ENCODE data around the gene PDGFRB. TPM values are rescaled to one million over a fixed set of nuclear protein-coding genes. Genes with fewer than 3 reads are reported as not detected.
"Not testable (repeated sequence)": the region's sequence is repeated elsewhere in the genome, so short reads cannot be mapped to it uniquely, and the experiment has no call there.

Gene PDGFRB
- polyA plus RNA-seq, 4 donors: 0.45 to 31.6 (median 11.8) TPM

DNA sequence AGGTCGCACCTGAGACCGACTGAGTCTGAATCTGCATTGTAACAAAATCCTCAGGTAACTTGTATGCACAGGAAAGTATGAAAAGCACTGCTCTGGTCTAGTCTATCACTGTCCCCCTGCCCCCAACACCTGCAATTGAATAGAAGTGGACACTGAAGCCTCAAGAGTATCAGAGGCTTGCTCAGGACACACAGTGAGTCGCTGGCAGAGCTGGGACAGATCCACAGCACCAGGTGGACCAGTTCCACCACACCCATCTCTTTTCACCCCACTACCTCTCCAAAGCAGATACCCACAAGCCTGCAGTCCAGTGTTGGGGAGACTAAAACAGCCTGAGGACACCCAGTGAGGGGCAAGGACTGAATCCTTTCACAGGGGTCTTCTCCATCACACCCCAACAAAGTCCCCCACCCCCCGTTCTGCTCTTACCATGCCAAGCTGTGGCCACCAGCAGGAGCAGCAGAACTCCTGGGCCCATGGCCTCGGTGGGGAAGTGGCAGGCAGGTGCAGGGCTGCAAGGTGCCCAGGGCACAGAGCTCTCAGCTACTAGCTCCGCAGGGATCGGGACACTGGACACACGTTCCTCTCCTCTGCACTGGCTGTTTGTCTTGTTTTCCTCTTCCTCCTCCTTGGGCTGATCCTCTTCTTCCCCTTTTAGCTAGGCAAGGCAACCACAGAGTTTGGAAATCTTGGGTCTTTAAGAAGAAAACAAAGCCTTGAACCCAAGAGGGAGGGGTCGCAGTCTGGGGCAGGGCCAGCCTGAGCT is 69.5 kb downstream of the PDGFRB start, which contains the start of gene CSF1R:
CSF1R (minus strand) TSS at position 605 of the 766 bp plus-strand sequence; CDS start at position 478, 127 bp downstream.
- peaks cover 0 to 5% (median 3%) of the 10 kb centered on the region in 3 donors for H3K27me3 ChIP-seq (ENCODE audit: control insufficient read depth in 3 of 3, insufficient read depth in 3 of 3, low read length in 3 of 3)
- no peaks in the 10 kb centered on the region for H3K9me3 ChIP-seq (ENCODE audit: control insufficient read depth in 2 of 2, insufficient read depth in 1 of 2, low read depth in 1 of 2, low read length in 1 of 2)
- DNase-seq (no peak), FAIRE-seq (no peak)
- H3K4me1 ChIP-seq (ENCODE audit: control insufficient read depth in 3 of 3, insufficient read depth in 2 of 3, low read depth in 1 of 3, low read length in 2 of 3): peaks cover 0 to 3% (median 0%) of the 10 kb centered on the region in 3 donors
- WGBS, 3 donors: 79 to 83% (median 83%) methylated on average over 9 of the region's 9 CpGs
- H3K36me3 ChIP-seq (ENCODE audit: control insufficient read depth in 3 of 3, insufficient read depth in 2 of 3, low read depth in 1 of 3, low read length in 3 of 3): no peaks in the 10 kb centered on the region
- peak within 1 kb of the TSS in 1 of 3 donors; percentile 18 for H3K4me3 ChIP-seq (ENCODE audit: low read depth in 1 of 3, low read length in 3 of 3)
- peak within 1 kb of the TSS in 1 of 3 donors; percentile 36 for H3K27ac ChIP-seq (ENCODE audit: low read depth in 1 of 3, low read length in 2 of 3)

DNA sequence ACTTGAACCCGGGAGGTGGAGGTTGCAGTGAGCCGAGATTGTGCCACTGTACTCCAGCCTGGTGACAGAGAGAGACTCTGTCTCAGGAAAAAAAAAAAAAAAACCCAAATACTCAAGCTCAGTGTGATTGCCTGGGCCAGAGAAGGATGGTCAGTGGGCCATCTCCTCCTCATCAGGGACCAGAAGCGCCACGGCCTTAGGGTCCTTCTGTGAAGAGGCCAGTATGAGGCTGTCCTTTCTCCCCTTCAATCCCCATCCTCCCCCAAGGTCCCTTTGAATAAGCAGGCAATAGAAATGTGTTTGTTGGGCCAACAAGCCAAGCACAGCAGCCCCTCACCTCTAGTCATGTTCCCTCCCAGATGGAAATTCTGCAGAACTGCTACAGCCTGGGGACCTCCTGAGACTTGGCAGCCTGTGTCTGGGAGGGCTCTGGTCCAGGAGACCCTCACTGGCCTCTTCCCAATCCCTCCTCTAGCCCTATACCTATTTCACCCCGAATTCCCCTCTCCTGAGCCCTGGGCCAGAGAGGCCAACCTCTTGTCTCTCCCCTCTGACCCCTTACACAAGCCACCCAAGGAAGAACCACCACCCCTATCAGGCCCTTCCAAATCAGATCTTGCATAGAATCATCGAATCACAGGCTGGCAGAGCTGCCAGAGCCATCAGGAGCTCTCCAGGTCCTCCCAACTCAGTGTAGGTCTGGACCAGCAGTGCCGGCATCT is 70.3 kb downstream of the PDGFRB start:
- peaks cover 0 to 5% (median 3%) of the 10 kb centered on the region in 3 donors for H3K27me3 ChIP-seq (ENCODE audit: control insufficient read depth in 3 of 3, insufficient read depth in 3 of 3, low read length in 3 of 3)
- H3K36me3 ChIP-seq (ENCODE audit: control insufficient read depth in 3 of 3, insufficient read depth in 2 of 3, low read depth in 1 of 3, low read length in 3 of 3): no peaks in the 10 kb centered on the region
- FAIRE-seq (no peak), DNase-seq (no peak)
- no peak overlapping the region for H3K4me3 ChIP-seq (ENCODE audit: low read depth in 1 of 3, low read length in 3 of 3)
- peaks cover 0 to 3% (median 0%) of the 10 kb centered on the region in 3 donors for H3K4me1 ChIP-seq (ENCODE audit: control insufficient read depth in 3 of 3, insufficient read depth in 2 of 3, low read depth in 1 of 3, low read length in 2 of 3)
- no peaks in the 10 kb centered on the region for H3K9me3 ChIP-seq (ENCODE audit: control insufficient read depth in 2 of 2, insufficient read depth in 1 of 2, low read depth in 1 of 2, low read length in 1 of 2)
- WGBS, 3 donors: 77 to 83% (median 81%) methylated on average over 7 of the region's 7 CpGs
- peak overlapping the region in 1 of 3 donors; percentile 12 for H3K27ac ChIP-seq (ENCODE audit: low read depth in 1 of 3, low read length in 2 of 3)

DNA sequence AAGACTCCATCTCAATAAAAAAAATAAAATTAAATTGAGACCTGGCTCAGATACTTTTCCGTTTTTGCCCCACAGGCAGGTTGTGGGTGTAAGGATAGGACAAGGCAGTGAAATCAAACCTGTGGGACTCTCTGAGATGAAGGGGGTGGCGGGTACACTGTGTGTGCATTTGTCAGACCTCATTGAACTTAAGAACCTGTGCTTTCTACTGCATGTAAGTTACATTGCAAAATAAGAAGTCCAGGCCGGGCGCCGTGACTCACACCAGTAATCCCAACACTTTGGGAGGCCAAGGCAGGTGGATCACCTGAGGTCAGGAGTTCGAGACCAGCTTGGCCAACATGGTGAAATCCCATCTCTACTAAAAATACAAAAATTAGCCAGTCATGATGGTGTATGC is 70.9 kb downstream of the PDGFRB start:
- DNase-seq; FAIRE-seq; H3K4me1 ChIP-seq (ENCODE audit: control insufficient read depth in 3 of 3, insufficient read depth in 2 of 3, low read depth in 1 of 3, low read length in 2 of 3); H3K27ac ChIP-seq (ENCODE audit: low read depth in 1 of 3, low read length in 2 of 3); H3K27me3 ChIP-seq (ENCODE audit: control insufficient read depth in 3 of 3, insufficient read depth in 3 of 3, low read length in 3 of 3); H3K9me3 ChIP-seq (ENCODE audit: control insufficient read depth in 2 of 2, insufficient read depth in 1 of 2, low read depth in 1 of 2, low read length in 1 of 2); H3K4me3 ChIP-seq (ENCODE audit: low read depth in 1 of 3, low read length in 3 of 3); H3K36me3 ChIP-seq (ENCODE audit: control insufficient read depth in 3 of 3, insufficient read depth in 2 of 3, low read depth in 1 of 3, low read length in 3 of 3): not testable (repeated sequence)
- whole genome bisulfite sequencing, 3 donors: 88 to 92% (median 91%) methylated on average over 6 of the region's 6 CpGs

DNA sequence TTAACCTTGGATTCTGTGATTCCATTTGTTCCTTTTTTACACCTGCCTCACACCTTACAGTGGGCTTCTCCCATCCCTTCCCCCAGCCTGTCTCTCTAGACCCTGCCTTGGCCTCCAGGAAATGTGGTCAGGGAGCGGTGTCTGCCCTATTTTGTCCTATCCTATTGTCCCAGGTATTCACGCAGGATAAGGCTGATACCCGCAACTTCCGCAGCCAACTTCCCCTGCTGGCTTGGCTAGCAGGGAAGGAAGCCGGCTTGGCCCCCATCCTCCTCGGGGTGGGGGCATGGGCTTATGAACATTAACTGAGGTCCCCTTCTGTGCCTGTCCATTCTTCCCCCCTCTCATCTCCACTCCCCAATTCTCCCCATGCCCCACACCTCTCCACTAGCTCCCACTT is 72.8 kb downstream of the PDGFRB start:
- 70 to 90% (median 72%) methylated on average over 6 of the region's 6 CpGs for WGBS, 3 donors
- Histone ChIP-seq H3K4me3 (ENCODE audit: low read depth in 1 of 3, low read length in 3 of 3) (no peak overlapping the region), H3K4me1 (ENCODE audit: control insufficient read depth in 3 of 3, insufficient read depth in 2 of 3, low read depth in 1 of 3, low read length in 2 of 3) (peaks cover 0 to 3% (median 0%) of the 10 kb centered on the region in 3 donors), H3K27me3 (ENCODE audit: control insufficient read depth in 3 of 3, insufficient read depth in 3 of 3, low read length in 3 of 3) (peaks cover 0 to 5% (median 3%) of the 10 kb centered on the region in 3 donors), H3K27ac (ENCODE audit: low read depth in 1 of 3, low read length in 2 of 3) (no peak overlapping the region), H3K36me3 (ENCODE audit: control insufficient read depth in 3 of 3, insufficient read depth in 2 of 3, low read depth in 1 of 3, low read length in 3 of 3) (no peaks in the 10 kb centered on the region), H3K9me3 (ENCODE audit: control insufficient read depth in 2 of 2, insufficient read depth in 1 of 2, low read depth in 1 of 2, low read length in 1 of 2) (no peaks in the 10 kb centered on the region)
- FAIRE-seq: no peak
- DNase-seq: no peak

DNA sequence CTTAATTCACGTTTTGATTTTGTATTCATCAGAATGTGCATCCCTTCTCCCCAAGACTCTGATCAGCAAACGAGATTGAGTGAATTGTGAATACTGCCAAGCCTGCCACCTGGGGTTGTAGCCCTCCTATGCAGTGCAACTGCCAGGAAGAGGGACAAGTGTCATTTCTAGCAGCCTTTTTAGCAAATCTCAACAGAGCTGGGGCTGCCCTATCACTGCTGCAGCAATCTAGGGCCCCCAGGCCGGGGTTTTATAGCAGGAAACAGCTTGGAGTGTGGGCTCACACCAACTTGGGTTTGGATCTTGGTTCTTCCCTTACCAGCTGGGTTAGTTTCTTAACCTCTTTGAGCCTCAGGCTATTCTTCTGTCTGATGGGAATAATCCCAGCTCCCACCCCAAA is 73.3 kb downstream of the PDGFRB start:
- FAIRE-seq: no peak

DNA sequence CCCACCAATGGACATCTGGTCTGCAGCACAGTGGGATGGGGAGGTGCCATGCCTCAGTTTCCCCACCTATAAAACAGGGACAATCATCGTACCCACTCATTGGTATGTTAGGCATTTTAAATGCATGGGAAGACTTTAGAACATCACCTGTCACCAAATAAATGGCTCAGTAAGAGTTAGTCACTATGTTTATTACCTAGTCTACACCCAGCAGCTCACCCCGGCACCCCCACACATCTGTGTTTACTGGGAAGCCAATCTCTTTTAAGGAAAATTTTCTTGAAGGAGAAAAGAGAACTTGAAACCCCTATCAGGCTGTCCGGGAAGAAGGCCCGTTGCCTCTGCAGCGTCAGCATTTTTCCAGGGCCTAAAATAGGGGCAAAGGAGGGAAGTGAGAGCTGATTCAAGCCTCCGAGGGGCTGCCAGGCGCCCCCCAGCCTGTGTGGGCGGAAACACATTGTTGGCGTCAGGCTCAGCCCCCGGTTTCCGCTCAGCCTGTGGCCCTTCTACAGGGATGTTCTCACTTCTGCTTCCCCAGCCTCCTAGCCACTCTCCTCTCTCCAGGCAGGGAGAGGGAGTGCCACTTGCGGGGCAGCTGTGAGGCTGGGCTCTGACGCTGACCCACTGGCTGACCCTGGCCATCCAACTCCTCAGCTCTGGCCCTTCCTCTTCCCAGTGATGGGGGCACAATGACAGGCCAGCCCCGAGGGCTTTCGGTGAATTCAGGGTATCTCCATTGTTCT is 73.9 kb downstream of the PDGFRB start:
- Histone ChIP-seq H3K4me1 (ENCODE audit: control insufficient read depth in 3 of 3, insufficient read depth in 2 of 3, low read depth in 1 of 3, low read length in 2 of 3) (peaks cover 0 to 3% (median 0%) of the 10 kb centered on the region in 3 donors), H3K27me3 (ENCODE audit: control insufficient read depth in 3 of 3, insufficient read depth in 3 of 3, low read length in 3 of 3) (peaks cover 0 to 5% (median 3%) of the 10 kb centered on the region in 3 donors), H3K36me3 (ENCODE audit: control insufficient read depth in 3 of 3, insufficient read depth in 2 of 3, low read depth in 1 of 3, low read length in 3 of 3) (no peaks in the 10 kb centered on the region), H3K4me3 (ENCODE audit: low read depth in 1 of 3, low read length in 3 of 3) (no peak overlapping the region), H3K27ac (ENCODE audit: low read depth in 1 of 3, low read length in 2 of 3) (peak overlapping the region in 1 of 3 donors; percentile 33), H3K9me3 (ENCODE audit: control insufficient read depth in 2 of 2, insufficient read depth in 1 of 2, low read depth in 1 of 2, low read length in 1 of 2) (no peaks in the 10 kb centered on the region)
- 32 to 59% (median 56%) methylated on average over 14 to 15 of the region's 15 CpGs for WGBS, 3 donors
- no peak for FAIRE-seq
- no peak for DNase-seq

More for the DNA sequence above, 73.3 kb downstream of the PDGFRB start:
- Histone ChIP-seq H3K27me3 (ENCODE audit: control insufficient read depth in 3 of 3, insufficient read depth in 3 of 3, low read length in 3 of 3) (peaks cover 0 to 5% (median 3%) of the 10 kb centered on the region in 3 donors), H3K4me1 (ENCODE audit: control insufficient read depth in 3 of 3, insufficient read depth in 2 of 3, low read depth in 1 of 3, low read length in 2 of 3) (peaks cover 0 to 3% (median 0%) of the 10 kb centered on the region in 3 donors), H3K27ac (ENCODE audit: low read depth in 1 of 3, low read length in 2 of 3) (peak overlapping the region in 1 of 3 donors; percentile 33), H3K36me3 (ENCODE audit: control insufficient read depth in 3 of 3, insufficient read depth in 2 of 3, low read depth in 1 of 3, low read length in 3 of 3) (no peaks in the 10 kb centered on the region), H3K4me3 (ENCODE audit: low read depth in 1 of 3, low read length in 3 of 3) (no peak overlapping the region), H3K9me3 (ENCODE audit: control insufficient read depth in 2 of 2, insufficient read depth in 1 of 2, low read depth in 1 of 2, low read length in 1 of 2) (no peaks in the 10 kb centered on the region)
- WGBS, 3 donors: 32 to 50% (median 43%) methylated on average over 3 of the region's 3 CpGs
- DNase-seq: no peak

DNA sequence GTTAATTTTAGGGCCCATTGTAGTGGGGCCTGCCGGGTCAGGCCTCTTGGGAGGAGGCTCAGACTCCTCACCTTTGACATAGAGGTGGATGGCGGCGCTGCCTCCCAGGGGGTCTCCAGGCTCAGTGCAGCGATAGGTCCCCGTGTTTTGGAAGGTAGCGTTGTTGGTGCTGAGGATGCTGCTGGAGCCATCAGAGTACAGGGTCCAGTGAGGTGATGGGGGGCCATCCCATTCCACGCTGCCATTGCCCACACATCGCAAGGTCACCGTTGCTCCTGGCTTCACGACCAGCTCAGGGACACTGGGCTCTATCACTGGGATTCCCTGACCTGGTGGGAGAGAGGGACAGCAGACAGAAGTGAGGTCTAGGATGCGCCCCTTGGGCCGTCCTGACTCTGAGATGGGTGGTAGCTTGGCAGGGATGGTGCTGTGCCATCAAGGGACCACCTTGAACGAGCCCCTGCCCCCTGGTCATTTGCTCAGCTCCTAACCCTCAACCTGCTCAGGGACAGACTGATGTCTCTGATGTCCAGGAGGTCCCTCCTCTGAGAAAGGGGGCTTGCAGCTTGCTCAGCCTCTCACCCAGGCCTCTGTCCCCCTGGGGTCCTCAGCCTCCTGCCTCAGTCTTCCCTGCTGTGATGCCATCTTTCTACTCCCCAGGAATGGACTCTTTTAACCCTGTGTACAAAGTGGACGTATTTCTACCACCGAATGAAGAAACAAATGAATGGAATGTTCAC is 74.8 kb downstream of the PDGFRB start:
- FAIRE-seq (no peak), DNase-seq (no peak)
- H3K9me3 ChIP-seq (ENCODE audit: control insufficient read depth in 2 of 2, insufficient read depth in 1 of 2, low read depth in 1 of 2, low read length in 1 of 2): no peaks in the 10 kb centered on the region
- H3K27me3 ChIP-seq (ENCODE audit: control insufficient read depth in 3 of 3, insufficient read depth in 3 of 3, low read length in 3 of 3): peaks cover 0 to 3% (median under 1%) of the 10 kb centered on the region in 3 donors
- H3K4me3 ChIP-seq (ENCODE audit: low read depth in 1 of 3, low read length in 3 of 3): no peak overlapping the region
- 79 to 87% (median 86%) methylated on average over 15 of the region's 15 CpGs for WGBS, 3 donors
- H3K4me1 ChIP-seq (ENCODE audit: control insufficient read depth in 3 of 3, insufficient read depth in 2 of 3, low read depth in 1 of 3, low read length in 2 of 3): peaks cover 0 to 3% (median 0%) of the 10 kb centered on the region in 3 donors
- no peaks in the 10 kb centered on the region for H3K36me3 ChIP-seq (ENCODE audit: control insufficient read depth in 3 of 3, insufficient read depth in 2 of 3, low read depth in 1 of 3, low read length in 3 of 3)
- H3K27ac ChIP-seq (ENCODE audit: low read depth in 1 of 3, low read length in 2 of 3): no peak overlapping the region
